OCI-LY7 (cell line): ENCODE measurements around the gene ANKS1B.

Experiments used
- CTCF ChIP-seq: fragments of 200-600 bp; sonication (generic); conservative IDR thresholded peaks from 2 replicates; pipeline ENCODE4 v1.5.1; 2014; ENCODE audit warnings: mild to moderate bottlenecking, antibody characterized with exemption, low read length, moderate library complexity, mixed read lengths
- EZH2phosphoT487 ChIP-seq: fragments of 200-600 bp; sonication (generic); IDR thresholded peaks from 2 replicates; pipeline ENCODE4 v1.6.1; 2018; ENCODE audit warnings: low read depth, borderline replicate concordance, mild to moderate bottlenecking, mixed run types, antibody characterized with exemption, low read length, moderate library complexity, mixed read lengths

- no peak for TF ChIP-seq CTCF
- no peak for TF ChIP-seq EZH2phosphoT487
These were observed 218.3 kb downstream of the ANKS1B start for GRCh38 chr12:99766408-99766807.
